Peyer's patch (tissue), 4 donors: Measurements from ENCODE around the gene MICAL3. TPM values are rescaled to one million over a fixed set of nuclear protein-coding genes. Genes with fewer than 3 reads are reported as not detected.

Source experiments
- DNase-seq, 3 donors: peaks; one replicate each; pipeline ENCODE4 v3.0.0-alpha.2; 2017 to 2019
- H3K27ac ChIP-seq, 4 donors: fragments of 200-600 bp; sonication (generic); one replicate each; pipeline ENCODE4 v1.5.1; 2016 to 2019
- H3K27me3 ChIP-seq, 2 donors: fragments of 200-600 bp; sonication (generic); one replicate each; pipeline ENCODE4 v1.5.1; 2019
- H3K36me3 ChIP-seq, 3 donors: fragments of 200-600 bp; sonication (generic); one replicate each; pipeline ENCODE4 v1.5.1; 2016 to 2019
- H3K4me1 ChIP-seq, 4 donors: fragments of 200-600 bp; sonication (generic); one replicate each; pipeline ENCODE4 v1.5.1; 2016 to 2019
- H3K4me3 ChIP-seq, 4 donors: fragments of 200-600 bp; sonication (generic); 1 replicate in 3 of 4; 2 replicates in 1 of 4; pipeline ENCODE4 v1.5.1; 2016 to 2019; ENCODE audit warnings: mild to moderate bottlenecking in 1 of 4
- H3K9me3 ChIP-seq, 4 donors: fragments of 200-600 bp; sonication (generic); one replicate each; pipeline ENCODE4 v1.5.1; 2016 to 2019; ENCODE audit warnings: mild to moderate bottlenecking in 1 of 4
- CTCF ChIP-seq, 6 experiments: fragments of 450-650 bp in 4 of 6; fragments of 200-600 bp in 2 of 6; sonication (generic) in 1 of 6; IDR thresholded peaks; one replicate each; pipeline ENCODE4 v1.5.1; 2017 to 2019; ENCODE audit warnings: antibody characterized with exemption in 6 of 6, mild to moderate bottlenecking in 3 of 6, moderate library complexity in 1 of 6
- POLR2A ChIP-seq, 2 donors: fragments of 450-650 bp; IDR thresholded peaks; one replicate each; pipeline ENCODE4 v1.5.1; 2017; ENCODE audit warnings: antibody characterized with exemption in 2 of 2, mild to moderate bottlenecking in 2 of 2, moderate library complexity in 2 of 2
- total RNA-seq, 4 donors: library from RNA; depleted of rRNA; stranded (reverse); fragments of >200 nt; gene quantifications; one replicate each; pipeline ENCODE4 v1.1.0, GENCODE V29; 2016

Gene MICAL3
- total RNA-seq, 4 donors from 2014 or later = 68.5 to 99.1 (median 88.7) TPM

GRCh38 chr22:17808693-17809403, 215.5 kb downstream of the MICAL3 start:
- Histone ChIP-seq H3K27me3 (no peaks in the 10 kb centered on the region), H3K27ac (no peak overlapping the region), H3K4me1 (peaks cover 0 to 4% (median 0%) of the 10 kb centered on the region in 4 donors), H3K4me3 (no peak overlapping the region), H3K9me3 (no peaks in the 10 kb centered on the region), H3K36me3 (peaks cover 0 to 76% (median 0%) of the 10 kb centered on the region in 3 donors)
- DNase-seq = no peak
- no peak for TF ChIP-seq POLR2A (IDR thresholded peaks at IDR 0.05)
- no peak for TF ChIP-seq CTCF (IDR thresholded peaks at IDR 0.05)

- H3K27ac ChIP-seq = no peak overlapping the region
- H3K9me3 ChIP-seq = no peaks in the 10 kb centered on the region
- H3K36me3 ChIP-seq = peaks cover 0 to 76% (median 0%) of the 10 kb centered on the region in 3 donors
- H3K4me3 ChIP-seq = no peak overlapping the region
- peaks cover 0 to 4% (median 0%) of the 10 kb centered on the region in 4 donors for H3K4me1 ChIP-seq
- H3K27me3 ChIP-seq = no peaks in the 10 kb centered on the region
- no peak for TF ChIP-seq POLR2A (IDR thresholded peaks at IDR 0.05)
- no peak for TF ChIP-seq CTCF (IDR thresholded peaks at IDR 0.05)
- DNase-seq = no peak
These were observed 216.6 kb downstream of the MICAL3 start for GRCh38 chr22:17807578-17808410.

DNA sequence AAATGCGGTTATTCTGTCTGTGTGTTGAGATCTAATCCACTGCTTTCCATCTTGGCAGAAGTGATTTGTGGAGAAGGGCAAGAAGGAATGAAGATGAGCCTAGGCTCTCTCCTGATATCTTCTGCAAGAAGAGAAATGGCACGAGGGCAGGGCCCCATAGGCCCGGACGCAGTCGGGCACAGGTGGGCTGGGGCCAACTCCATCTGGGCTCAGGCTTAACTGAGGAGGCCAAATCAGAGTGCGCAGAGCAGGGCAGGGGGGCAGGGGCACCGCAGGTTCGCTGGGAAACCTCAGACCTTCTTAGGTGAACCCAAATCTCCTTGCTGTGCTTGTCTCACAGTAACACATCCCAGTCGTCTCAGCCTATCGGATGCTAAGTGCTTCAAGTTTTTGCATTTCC, 217.3 kb downstream of the MICAL3 start:
- TF ChIP-seq CTCF (IDR thresholded peaks at IDR 0.05) (no peak), POLR2A (IDR thresholded peaks at IDR 0.05) (no peak)
- no peaks in the 10 kb centered on the region for H3K9me3 ChIP-seq
- H3K27ac ChIP-seq = no peak overlapping the region
- H3K4me1 ChIP-seq = peaks cover 0 to 4% (median 0%) of the 10 kb centered on the region in 4 donors
- no peaks in the 10 kb centered on the region for H3K27me3 ChIP-seq
- H3K36me3 ChIP-seq = peaks cover 0 to 69% (median 0%) of the 10 kb centered on the region in 3 donors
- no peak overlapping the region for H3K4me3 ChIP-seq
- no peak for DNase-seq

GRCh38 chr22:17806437-17806836, 217.9 kb downstream of the MICAL3 start:
- peaks cover 0 to 4% (median 0%) of the 10 kb centered on the region in 4 donors for H3K4me1 ChIP-seq
- no peak for TF ChIP-seq POLR2A (IDR thresholded peaks at IDR 0.05)
- TF ChIP-seq CTCF (IDR thresholded peaks at IDR 0.05) = no peak
- no peak for DNase-seq
- H3K27ac ChIP-seq = no peak overlapping the region
- peaks cover 0 to 66% (median 0%) of the 10 kb centered on the region in 3 donors for H3K36me3 ChIP-seq
- no peaks in the 10 kb centered on the region for H3K9me3 ChIP-seq
- H3K27me3 ChIP-seq = no peaks in the 10 kb centered on the region
- no peak overlapping the region for H3K4me3 ChIP-seq

DNA sequence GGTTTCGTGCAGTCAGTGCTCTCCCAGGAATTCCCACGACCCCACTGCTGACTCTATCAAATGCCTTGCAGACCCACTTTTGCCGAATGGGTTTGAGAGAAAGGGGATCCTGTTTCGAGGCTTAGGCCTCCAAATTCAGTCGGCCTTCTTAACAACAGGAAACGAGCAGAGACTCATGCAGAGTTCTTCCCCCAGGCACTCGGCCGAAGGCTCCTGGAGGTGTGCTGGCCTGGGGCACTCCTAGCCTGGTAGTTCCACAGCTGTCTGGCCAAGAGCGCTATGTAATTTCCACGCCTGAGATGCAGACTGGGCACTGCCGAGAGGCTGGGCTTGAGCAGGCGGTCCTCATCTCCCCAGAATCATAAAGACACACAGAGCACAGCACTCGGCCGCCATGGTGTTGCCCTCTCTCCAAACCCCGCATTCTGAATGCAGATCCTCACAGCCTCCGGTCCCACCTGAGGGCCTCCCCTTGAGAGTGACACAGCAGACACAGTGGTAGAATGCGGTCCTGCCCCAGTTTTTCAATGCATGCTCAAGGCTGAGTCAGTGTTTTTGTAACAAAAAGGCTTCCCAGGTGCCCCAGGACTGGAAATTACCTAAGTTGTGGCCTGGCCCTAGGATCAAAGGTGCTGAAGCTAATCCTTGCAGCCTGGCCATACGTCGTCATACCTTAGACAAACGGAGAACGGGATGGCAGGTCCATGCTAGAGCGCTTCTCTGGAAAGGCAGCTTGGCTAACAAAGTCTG, 219.9 kb downstream of the MICAL3 start:
- peaks cover 0 to 50% (median 0%) of the 10 kb centered on the region in 3 donors for H3K36me3 ChIP-seq
- H3K27me3 ChIP-seq = no peaks in the 10 kb centered on the region
- TF ChIP-seq POLR2A (IDR thresholded peaks at IDR 0.05) (no peak), CTCF (IDR thresholded peaks at IDR 0.05) (no peak)
- no peak for DNase-seq
- no peak overlapping the region for H3K4me3 ChIP-seq
- H3K4me1 ChIP-seq = peaks cover 0 to 7% (median 0%) of the 10 kb centered on the region in 4 donors
- H3K9me3 ChIP-seq = no peaks in the 10 kb centered on the region
- no peak overlapping the region for H3K27ac ChIP-seq
